GM12801 (cell line): ENCODE results near the gene CRYBG2.

Source experiments
- TF ChIP-seq, protein P1 (sequence below): IDR thresholded peaks from one replicate; pipeline ENCODE4 v1.5.1; 2011; ENCODE audit warnings: control low read depth; ENCODE audit not compliant: insufficient read length; ENCODE audit errors: extremely low read depth

Gene CRYBG2

DNA sequence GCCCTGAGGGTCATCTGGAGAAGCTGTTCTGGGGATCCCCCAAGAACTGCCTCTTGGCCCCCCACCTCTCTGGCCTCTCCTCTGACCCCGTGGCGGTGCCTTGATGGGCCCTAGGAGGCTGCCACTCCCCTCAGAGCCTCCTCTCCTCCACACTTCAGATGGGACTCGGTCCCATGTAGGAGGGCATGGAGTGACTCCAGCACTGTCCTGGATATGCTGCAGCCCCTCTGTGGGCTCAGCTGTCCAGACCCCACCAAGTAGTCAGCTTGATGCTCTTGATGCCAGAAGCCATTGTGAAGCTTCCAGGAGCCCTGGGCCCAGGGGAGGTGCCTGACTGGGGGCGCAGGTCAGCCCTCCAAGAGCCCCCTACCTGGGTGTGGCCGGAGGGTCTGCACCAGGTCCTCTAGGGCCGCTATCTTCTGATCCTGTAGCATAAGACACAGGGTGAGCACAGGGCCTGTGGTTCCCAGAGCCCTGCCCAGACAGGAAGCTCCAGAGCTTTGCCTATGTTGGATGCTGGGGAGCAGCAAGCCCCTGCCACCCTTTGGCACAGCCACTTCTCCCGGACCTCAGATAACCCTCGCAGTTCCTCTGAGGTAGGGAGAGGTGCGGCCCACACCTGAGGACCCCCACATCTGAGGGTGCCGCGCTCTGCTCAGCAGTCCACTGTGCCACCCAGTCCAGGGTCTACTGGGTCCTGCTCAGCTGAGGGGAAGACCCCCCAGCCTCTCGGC is 56.7 kb downstream of the CRYBG2 start:
- TF ChIP-seq, protein P1, sequence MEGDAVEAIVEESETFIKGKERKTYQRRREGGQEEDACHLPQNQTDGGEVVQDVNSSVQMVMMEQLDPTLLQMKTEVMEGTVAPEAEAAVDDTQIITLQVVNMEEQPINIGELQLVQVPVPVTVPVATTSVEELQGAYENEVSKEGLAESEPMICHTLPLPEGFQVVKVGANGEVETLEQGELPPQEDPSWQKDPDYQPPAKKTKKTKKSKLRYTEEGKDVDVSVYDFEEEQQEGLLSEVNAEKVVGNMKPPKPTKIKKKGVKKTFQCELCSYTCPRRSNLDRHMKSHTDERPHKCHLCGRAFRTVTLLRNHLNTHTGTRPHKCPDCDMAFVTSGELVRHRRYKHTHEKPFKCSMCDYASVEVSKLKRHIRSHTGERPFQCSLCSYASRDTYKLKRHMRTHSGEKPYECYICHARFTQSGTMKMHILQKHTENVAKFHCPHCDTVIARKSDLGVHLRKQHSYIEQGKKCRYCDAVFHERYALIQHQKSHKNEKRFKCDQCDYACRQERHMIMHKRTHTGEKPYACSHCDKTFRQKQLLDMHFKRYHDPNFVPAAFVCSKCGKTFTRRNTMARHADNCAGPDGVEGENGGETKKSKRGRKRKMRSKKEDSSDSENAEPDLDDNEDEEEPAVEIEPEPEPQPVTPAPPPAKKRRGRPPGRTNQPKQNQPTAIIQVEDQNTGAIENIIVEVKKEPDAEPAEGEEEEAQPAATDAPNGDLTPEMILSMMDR, result no peak

DNA sequence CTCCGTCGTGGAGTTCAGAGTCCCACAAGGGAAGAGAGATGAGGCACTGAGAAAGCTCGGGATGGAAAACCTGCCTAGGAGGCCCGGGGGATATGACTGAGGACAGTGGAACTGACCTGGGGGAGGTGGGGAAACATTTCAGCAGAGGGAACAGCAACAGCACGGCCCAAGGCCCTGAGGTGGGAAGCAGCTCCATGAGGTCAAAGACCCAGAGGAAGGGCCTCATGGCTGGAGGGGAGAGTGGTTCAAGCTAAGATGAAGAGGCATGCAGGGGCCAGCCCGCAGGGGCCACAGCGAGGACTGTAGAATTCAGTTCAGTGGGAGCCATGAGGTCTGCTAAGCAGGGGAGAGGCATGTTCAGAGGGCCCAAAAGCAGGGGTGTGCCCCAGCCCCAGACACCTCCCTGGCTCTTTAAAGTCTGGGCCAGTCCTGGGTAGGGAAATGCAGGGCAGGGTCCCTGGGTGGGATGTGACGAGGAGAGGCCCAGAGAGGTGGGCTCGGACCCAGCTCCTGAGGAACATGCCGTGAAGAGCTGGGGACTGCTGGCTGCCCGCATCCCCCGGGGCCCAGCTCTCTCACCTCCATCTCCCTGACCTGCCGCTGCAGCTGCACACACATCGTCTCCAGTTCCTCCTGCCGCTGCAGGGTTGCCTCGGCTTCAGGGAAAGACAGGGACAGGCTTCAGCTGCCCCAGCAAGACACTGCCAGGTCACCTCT is 57.4 kb downstream of the CRYBG2 start:
- TF ChIP-seq, protein P1, result no peak

DNA sequence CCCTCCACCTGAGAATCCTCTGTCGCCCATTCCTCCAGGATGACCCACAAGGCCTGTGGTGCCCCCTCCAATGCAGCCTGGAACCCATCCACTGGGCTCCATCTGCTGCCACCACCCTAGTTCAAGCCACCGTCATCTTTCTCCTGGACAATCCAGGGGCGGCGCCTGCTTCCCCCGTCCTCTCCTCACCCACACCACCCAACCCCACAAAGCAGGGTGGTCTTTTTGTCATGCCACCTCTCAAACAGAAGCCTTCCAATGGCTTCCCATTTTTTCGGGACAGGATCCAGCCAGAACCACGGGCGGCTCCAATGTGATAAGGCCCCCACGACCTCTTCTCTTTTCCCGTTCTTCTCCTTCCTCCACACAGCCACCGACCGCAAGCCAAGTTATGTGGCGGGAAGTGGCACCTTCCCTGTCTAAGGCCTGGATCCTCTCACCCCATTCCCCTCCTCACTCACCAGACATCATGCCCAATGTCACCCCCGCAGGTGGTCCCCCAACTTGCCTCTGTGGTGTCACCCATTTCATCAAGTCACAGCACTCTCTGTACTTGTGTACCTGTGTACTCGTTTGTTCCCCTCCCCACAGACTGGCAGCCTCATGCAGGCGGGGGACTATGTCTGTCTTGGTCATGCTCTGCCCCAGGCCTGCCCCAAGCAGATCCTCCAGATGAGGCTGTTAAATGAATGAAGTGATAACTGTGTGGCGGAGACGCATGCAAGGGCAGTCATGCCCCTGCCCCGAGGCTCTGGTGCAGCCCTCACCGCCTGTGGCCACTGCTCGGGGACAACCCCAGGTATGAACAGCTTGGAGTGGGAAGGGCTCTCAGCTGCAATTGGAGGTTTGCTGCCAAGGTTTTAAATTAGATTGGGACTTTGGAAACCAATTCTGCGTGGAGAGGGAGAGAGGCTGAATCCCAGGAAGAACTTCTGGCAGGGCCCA is 58.5 kb downstream of the CRYBG2 start:
- TF ChIP-seq, protein P1, result no peak

DNA sequence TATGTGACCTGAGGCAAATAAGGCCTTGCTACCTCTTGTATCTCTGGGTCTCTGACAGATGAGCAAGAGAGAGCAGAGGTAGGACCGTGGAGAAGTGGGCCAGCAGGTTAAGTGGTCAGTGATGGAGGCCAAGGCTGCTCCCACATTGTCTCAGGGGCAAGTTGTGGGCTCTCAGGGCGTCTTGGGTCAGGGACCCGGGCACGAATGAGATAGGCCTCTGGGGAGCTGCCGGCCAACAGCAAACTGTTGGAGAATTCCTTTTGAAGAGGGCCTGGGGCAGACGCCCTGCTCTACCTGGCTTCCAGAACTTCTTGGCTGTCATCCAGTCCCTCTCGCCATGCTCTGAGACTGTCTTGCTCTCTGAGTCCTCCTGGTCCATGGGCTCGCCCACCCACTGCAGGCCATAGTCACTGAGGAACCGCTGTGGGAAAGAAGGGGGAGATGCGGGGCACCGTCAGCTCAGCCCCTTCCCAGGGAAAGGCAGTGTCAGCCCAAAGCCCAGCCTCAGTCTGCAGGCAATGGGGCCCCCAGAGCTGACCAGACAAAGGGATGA is 59.9 kb downstream of the CRYBG2 start:
- TF ChIP-seq, protein P1, result no peak

DNA sequence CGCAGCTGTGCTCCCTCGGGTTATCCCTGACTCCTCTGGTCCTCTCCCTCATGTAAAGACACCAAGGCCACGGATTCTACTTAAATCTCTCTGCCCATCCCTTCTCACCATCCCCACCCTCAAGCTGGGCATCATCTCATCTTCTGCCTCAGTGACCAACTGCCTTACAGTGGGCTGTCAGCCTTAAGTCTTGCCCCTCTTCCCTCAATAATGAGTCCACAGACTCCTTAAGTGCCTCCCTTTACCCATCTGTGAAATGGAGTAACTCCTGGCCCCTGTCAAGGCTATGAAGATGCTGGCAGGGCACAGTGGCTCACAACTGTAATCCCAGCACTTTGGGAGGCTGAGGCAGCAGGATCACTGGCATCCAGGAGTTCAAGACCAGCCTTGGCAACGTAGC is 62.0 kb downstream of the CRYBG2 start:
- TF ChIP-seq, protein P1, result no peak

DNA sequence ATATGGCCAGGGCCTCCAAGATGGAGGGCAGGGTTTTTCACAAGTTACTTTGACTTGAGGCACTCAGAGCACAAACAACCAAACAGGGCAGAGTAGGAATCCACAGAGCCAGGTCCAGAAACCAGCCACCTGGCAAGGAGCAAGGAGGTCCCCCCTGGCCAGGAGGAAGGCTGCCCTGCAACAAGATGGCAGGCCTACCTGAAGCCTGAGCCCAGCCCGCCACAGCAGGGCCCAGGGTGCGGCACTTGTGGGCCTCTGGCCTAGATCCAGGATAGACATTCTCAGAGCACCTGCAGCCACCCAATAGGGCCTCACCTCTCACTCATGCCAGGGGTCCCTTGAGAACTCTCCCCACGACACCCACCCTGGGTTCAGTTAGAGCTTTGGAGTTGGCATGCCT is 62.5 kb downstream of the CRYBG2 start:
- TF ChIP-seq, protein P1, result no peak

DNA sequence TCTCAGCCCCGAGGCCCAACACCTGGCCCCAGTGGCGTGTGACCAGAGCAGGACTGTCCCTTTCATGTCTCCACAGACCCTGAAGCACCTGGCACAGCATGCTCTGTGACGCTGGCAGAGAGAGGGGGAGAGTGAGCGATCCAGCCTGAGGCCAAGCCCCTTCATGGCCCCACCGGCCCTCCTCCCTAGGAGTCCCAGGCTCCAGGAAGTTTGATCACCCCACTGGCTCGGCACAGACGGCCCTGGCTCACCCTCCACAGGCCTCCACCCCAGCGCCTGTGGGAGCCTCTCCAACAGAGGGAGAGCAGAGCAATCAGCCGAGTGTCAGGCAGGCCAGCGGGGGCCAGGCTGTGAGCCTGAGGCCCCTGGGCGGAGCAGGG is 63.1 kb downstream of the CRYBG2 start:
- TF ChIP-seq, protein P1, result no peak
